ENCODE measurements around the gene TFRC.
"Not testable (repeated sequence)": the region's sequence is repeated elsewhere in the genome, so short reads cannot be mapped to it uniquely, and the experiment has no call there.

The TFRC gene

GRCh38 chr3:196097373-196098154, 15.7 kb upstream of the TFRC start:
- no peak overlapping the region for H3K4me3 ChIP-seq (ENCODE audit: low read length)
- no peak for TF ChIP-seq ZNF274 (IDR thresholded peaks at IDR 0.05; ENCODE audit: low read depth, low read length)

GRCh38 chr3:196096382-196096953, 14.6 kb upstream of the TFRC start:
- peak overlapping the region; percentile 8; the same call in 1 of the 2 replicates for H3K4me3 ChIP-seq (ENCODE audit: low read length)
- no peak for TF ChIP-seq ZNF274 (IDR thresholded peaks at IDR 0.05; ENCODE audit: low read depth, low read length)

- no peak overlapping the region for H3K4me3 ChIP-seq (ENCODE audit: low read length)
- no peak for TF ChIP-seq ZNF274 (IDR thresholded peaks at IDR 0.05; ENCODE audit: low read depth, low read length)
Measured at GRCh38 chr3:196093317-196094111, 11.6 kb upstream of the TFRC start.

GRCh38 chr3:196087906-196088305, 6.0 kb upstream of the TFRC start:
- no peak for TF ChIP-seq ZNF274 (IDR thresholded peaks at IDR 0.05; ENCODE audit: low read depth, low read length)
- H3K4me3 ChIP-seq (ENCODE audit: low read length) = no peak overlapping the region

- H3K4me3 ChIP-seq (ENCODE audit: low read length) = peak overlapping the region; percentile 99; the same call in 1 of the 2 replicates
- no peak for TF ChIP-seq ZNF274 (IDR thresholded peaks at IDR 0.05; ENCODE audit: low read depth, low read length)
Measured at GRCh38 chr3:196082619-196082971, 705 bp upstream of the TFRC start.

GRCh38 chr3:196081002-196081833, 672 bp downstream of the TFRC start:
- no peak for TF ChIP-seq ZNF274 (IDR thresholded peaks at IDR 0.05; ENCODE audit: low read depth, low read length)
- H3K4me3 ChIP-seq (ENCODE audit: low read length) = peak overlapping the region; percentile 99

- H3K4me3 ChIP-seq (ENCODE audit: low read length) = peak overlapping the region; percentile 99
Measured at GRCh38 chr3:196080101-196080846, 1.6 kb downstream of the TFRC start.

GRCh38 chr3:196079682-196080081, 2.2 kb downstream of the TFRC start:
- H3K4me3 ChIP-seq (ENCODE audit: low read length) = peak overlapping the region; percentile 99; the same call in 1 of the 2 replicates
- TF ChIP-seq ZNF274 (IDR thresholded peaks at IDR 0.05; ENCODE audit: low read depth, low read length) = no peak

- no peak for TF ChIP-seq ZNF274 (IDR thresholded peaks at IDR 0.05; ENCODE audit: low read depth, low read length)
- no peak overlapping the region for H3K4me3 ChIP-seq (ENCODE audit: low read length)
Measured at GRCh38 chr3:196075013-196075412, 6.9 kb downstream of the TFRC start.

- no peak for TF ChIP-seq ZNF274 (IDR thresholded peaks at IDR 0.05; ENCODE audit: low read depth, low read length)
- H3K4me3 ChIP-seq (ENCODE audit: low read length) = no peak overlapping the region
Measured at GRCh38 chr3:196073255-196073753, 8.6 kb downstream of the TFRC start.

GRCh38 chr3:196072313-196072712, 9.6 kb downstream of the TFRC start:
- no peak for TF ChIP-seq ZNF274 (IDR thresholded peaks at IDR 0.05; ENCODE audit: low read depth, low read length)
- H3K4me3 ChIP-seq (ENCODE audit: low read length) = no peak overlapping the region

GRCh38 chr3:196068812-196069211, 13.1 kb downstream of the TFRC start:
- H3K4me3 ChIP-seq (ENCODE audit: low read length) = not testable (repeated sequence)

GRCh38 chr3:196067439-196067838, 14.5 kb downstream of the TFRC start:
- no peak overlapping the region for H3K4me3 ChIP-seq (ENCODE audit: low read length)
- no peak for TF ChIP-seq ZNF274 (IDR thresholded peaks at IDR 0.05; ENCODE audit: low read depth, low read length)
